ENCODE results near the gene OXNAD1. TPM values are rescaled to one million over a fixed set of nuclear protein-coding genes. Genes with fewer than 3 reads are reported as not detected.

Gene OXNAD1
- total and polyA plus RNA-seq, 2 of the 13 experiments (the other 11 are each of a cell fraction or from before 2014, with no cell fraction given) = 9.9 to 18.8 TPM

DNA sequence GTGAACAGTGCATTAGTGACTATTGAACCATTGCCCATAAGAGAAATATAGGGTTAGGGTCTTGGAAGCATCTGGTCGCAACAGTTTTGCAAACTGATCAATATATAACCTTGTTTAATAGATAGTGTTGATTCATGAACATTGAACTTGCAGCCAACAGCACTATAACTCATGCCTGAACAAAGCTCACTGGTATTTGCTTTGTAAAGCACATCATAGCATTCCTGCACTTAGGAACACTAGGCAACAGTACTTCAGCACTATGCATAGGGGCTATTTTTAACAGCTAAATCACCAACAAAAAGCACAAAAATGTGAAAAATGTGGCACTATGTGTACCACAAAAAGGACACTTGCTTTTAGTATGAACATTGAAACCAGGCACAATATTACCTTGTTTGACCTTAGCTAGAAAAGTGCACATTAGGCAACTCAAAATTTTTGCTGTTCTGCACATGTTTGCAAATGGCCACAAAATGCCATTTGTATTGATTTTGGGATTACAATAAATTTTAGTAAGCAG lies 68.0 kb downstream of the OXNAD1 start (continued):
- no peak for TF ChIP-seq ZNF552 (CRISPR knock-in tag; IDR thresholded peaks at IDR 0.05; ENCODE audit: borderline replicate concordance)
- no peak for TF ChIP-seq ZNF546 (CRISPR knock-in tag; conservative IDR thresholded peaks at IDR 0.05)
- TF ChIP-seq RBM39 (IDR thresholded peaks at IDR 0.05; ENCODE audit: low read depth, low read length, poor library complexity, severe bottlenecking) = no peak
- TF ChIP-seq, protein P1, sequence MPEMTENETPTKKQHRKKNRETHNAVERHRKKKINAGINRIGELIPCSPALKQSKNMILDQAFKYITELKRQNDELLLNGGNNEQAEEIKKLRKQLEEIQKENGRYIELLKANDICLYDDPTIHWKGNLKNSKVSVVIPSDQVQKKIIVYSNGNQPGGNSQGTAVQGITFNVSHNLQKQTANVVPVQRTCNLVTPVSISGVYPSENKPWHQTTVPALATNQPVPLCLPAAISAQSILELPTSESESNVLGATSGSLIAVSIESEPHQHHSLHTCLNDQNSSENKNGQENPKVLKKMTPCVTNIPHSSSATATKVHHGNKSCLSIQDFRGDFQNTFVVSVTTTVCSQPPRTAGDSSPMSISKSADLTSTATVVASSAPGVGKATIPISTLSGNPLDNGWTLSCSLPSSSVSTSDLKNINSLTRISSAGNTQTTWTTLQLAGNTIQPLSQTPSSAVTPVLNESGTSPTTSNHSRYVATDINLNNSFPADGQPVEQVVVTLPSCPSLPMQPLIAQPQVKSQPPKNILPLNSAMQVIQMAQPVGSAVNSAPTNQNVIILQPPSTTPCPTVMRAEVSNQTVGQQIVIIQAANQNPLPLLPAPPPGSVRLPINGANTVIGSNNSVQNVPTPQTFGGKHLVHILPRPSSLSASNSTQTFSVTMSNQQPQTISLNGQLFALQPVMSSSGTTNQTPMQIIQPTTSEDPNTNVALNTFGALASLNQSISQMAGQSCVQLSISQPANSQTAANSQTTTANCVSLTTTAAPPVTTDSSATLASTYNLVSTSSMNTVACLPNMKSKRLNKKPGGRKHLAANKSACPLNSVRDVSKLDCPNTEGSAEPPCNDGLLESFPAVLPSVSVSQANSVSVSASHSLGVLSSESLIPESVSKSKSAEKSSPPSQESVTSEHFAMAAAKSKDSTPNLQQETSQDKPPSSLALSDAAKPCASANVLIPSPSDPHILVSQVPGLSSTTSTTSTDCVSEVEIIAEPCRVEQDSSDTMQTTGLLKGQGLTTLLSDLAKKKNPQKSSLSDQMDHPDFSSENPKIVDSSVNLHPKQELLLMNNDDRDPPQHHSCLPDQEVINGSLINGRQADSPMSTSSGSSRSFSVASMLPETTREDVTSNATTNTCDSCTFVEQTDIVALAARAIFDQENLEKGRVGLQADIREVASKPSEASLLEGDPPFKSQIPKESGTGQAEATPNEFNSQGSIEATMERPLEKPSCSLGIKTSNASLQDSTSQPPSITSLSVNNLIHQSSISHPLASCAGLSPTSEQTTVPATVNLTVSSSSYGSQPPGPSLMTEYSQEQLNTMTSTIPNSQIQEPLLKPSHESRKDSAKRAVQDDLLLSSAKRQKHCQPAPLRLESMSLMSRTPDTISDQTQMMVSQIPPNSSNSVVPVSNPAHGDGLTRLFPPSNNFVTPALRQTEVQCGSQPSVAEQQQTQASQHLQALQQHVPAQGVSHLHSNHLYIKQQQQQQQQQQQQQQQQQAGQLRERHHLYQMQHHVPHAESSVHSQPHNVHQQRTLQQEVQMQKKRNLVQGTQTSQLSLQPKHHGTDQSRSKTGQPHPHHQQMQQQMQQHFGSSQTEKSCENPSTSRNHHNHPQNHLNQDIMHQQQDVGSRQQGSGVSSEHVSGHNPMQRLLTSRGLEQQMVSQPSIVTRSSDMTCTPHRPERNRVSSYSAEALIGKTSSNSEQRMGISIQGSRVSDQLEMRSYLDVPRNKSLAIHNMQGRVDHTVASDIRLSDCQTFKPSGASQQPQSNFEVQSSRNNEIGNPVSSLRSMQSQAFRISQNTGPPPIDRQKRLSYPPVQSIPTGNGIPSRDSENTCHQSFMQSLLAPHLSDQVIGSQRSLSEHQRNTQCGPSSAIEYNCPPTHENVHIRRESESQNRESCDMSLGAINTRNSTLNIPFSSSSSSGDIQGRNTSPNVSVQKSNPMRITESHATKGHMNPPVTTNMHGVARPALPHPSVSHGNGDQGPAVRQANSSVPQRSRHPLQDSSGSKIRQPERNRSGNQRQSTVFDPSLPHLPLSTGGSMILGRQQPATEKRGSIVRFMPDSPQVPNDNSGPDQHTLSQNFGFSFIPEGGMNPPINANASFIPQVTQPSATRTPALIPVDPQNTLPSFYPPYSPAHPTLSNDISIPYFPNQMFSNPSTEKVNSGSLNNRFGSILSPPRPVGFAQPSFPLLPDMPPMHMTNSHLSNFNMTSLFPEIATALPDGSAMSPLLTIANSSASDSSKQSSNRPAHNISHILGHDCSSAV (CRISPR knock-in tag; IDR thresholded peaks at IDR 0.05; ENCODE audit: borderline replicate concordance) = no peak
- no peak for TF ChIP-seq KMT2A (CRISPR knock-in tag; IDR thresholded peaks at IDR 0.05)
- TF ChIP-seq, protein P2, sequence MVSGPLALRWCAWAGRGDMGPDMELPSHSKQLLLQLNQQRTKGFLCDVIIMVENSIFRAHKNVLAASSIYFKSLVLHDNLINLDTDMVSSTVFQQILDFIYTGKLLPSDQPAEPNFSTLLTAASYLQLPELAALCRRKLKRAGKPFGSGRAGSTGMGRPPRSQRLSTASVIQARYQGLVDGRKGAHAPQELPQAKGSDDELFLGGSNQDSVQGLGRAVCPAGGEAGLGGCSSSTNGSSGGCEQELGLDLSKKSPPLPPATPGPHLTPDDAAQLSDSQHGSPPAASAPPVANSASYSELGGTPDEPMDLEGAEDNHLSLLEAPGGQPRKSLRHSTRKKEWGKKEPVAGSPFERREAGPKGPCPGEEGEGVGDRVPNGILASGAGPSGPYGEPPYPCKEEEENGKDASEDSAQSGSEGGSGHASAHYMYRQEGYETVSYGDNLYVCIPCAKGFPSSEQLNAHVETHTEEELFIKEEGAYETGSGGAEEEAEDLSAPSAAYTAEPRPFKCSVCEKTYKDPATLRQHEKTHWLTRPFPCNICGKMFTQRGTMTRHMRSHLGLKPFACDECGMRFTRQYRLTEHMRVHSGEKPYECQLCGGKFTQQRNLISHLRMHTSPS (CRISPR knock-in tag; IDR thresholded peaks at IDR 0.05; ENCODE audit: low read depth) = no peak
- TF ChIP-seq ZNF260 (CRISPR knock-in tag; IDR thresholded peaks at IDR 0.05; ENCODE audit: borderline replicate concordance, low read depth) = no peak
- no peak for TF ChIP-seq ZNF616 (CRISPR knock-in tag; IDR thresholded peaks at IDR 0.05; ENCODE audit: low read depth)
- TF ChIP-seq KDM3A (CRISPR knock-in tag; IDR thresholded peaks at IDR 0.05; ENCODE audit: low read depth) = no peak
- no peak for TF ChIP-seq HIVEP1 (CRISPR knock-in tag; IDR thresholded peaks at IDR 0.05)
- TF ChIP-seq ZNF839 (CRISPR knock-in tag; IDR thresholded peaks at IDR 0.05; ENCODE audit: borderline replicate concordance) = no peak
- no peak for TF ChIP-seq ZNF891 (CRISPR knock-in tag; IDR thresholded peaks at IDR 0.05)
- TF ChIP-seq ZSCAN12 (CRISPR knock-in tag; IDR thresholded peaks at IDR 0.05) = no peak
- TF ChIP-seq JDP2 (CRISPR knock-in tag; IDR thresholded peaks at IDR 0.05; ENCODE audit: borderline replicate concordance) = no peak
- no peak for TF ChIP-seq PCBP1 (IDR thresholded peaks at IDR 0.05; ENCODE audit: borderline replicate concordance, low read depth, low read length)
- no peak for TF ChIP-seq ATF7-NPFF (CRISPR knock-in tag; IDR thresholded peaks at IDR 0.05; ENCODE audit: low read depth)
- TF ChIP-seq ZBTB7B (CRISPR knock-in tag; IDR thresholded peaks at IDR 0.05) = 0 out of 2 replicates have a peak, but pooled peaks have one; percentile 38
- TF ChIP-seq ELF1 (CRISPR knock-in tag; IDR thresholded peaks at IDR 0.05) = no peak
- TF ChIP-seq, protein P3, sequence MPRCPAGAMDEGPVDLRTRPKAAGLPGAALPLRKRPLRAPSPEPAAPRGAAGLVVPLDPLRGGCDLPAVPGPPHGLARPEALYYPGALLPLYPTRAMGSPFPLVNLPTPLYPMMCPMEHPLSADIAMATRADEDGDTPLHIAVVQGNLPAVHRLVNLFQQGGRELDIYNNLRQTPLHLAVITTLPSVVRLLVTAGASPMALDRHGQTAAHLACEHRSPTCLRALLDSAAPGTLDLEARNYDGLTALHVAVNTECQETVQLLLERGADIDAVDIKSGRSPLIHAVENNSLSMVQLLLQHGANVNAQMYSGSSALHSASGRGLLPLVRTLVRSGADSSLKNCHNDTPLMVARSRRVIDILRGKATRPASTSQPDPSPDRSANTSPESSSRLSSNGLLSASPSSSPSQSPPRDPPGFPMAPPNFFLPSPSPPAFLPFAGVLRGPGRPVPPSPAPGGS (CRISPR knock-in tag; IDR thresholded peaks at IDR 0.05) = no peak

Data from HepG2 (cell line).